ENCODE data around the gene UTP4.
"Not testable (repeated sequence)": the region's sequence is repeated elsewhere in the genome, so short reads cannot be mapped to it uniquely, and the experiment has no call there.

The UTP4 gene

DNA sequence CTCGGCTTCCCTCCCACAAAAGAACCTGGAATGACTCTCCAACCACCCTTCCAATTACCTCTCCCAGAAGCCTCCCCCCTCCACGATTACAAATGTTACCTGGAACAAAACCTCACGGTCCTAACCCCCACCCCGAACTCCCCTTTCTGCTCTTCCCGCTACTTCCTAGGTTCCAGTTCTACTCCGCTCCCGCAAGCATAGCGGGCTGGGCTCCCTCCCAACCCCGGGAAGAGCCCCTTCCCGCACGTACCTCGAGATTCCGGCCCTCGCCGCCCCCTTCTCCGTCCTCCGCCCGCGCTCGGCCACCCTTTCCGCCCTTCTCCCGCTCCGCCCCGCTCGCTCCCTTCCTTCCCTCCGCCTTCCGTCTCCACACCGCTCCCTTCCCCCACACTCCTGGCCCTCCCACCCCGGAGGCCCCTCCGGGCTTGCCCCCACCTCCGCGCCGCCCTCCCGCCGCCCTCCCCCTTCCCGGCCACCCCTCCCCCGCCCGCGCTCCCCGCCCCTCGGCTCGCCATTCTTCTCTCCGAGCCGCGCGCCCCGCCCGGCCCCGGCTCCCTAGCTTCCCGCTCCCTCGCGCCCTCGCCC is 518 bp upstream of the UTP4 start:
- DNase-seq, result no peak

DNA sequence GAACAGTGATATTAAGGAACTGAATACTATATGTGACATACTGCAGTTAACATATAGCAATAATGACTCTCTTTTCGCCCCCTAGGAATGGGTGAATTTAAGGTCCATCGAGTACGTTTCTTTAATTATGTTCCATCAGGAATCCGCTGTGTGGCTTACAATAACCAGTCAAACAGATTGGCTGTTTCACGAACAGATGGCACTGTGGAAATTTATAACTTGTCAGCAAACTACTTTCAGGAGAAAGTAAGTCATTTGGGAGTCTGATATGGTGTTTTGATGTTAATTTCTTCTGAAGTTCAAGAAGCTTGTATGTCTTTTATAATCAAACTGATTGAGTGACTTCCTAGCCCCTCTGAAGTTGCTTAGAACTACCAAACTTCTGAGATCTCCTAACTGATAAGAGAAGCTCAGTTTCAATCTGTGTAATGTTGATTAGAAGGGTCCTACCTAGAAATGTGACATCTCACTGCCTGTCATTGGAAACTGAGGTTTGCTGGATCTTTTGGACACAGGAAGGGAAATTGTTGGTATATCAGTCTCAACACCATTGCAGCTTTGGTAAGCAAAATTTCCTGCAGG is 1.0 kb downstream of the UTP4 start:
- DNase-seq, result no peak

- no peak for DNase-seq
These were observed 6.2 kb downstream of the UTP4 start for GRCh38 chr16:69138608-69139007.

DNA sequence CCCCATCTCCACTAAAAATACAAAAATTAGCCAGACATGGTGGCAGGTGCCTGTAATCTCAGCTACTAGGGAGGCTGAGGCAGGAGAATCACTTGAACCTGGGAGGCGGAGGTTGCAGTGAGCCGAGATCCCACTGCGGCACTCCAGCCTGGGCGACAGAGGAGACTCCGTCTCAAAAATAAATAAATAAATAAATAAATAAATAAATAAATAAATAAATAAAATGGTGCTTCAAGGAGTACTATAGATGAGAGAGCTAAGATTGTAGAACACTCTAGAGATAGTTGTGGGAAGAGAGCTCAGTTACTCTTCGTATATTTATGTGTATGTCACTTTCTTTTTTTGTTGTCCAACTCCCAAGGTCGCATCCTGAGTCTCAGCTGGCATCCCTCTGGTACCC is 7.0 kb downstream of the UTP4 start:
- not testable (repeated sequence) for DNase-seq

- DNase-seq, result no peak
These were observed 8.6 kb downstream of the UTP4 start for GRCh38 chr16:69141014-69141413.

DNA sequence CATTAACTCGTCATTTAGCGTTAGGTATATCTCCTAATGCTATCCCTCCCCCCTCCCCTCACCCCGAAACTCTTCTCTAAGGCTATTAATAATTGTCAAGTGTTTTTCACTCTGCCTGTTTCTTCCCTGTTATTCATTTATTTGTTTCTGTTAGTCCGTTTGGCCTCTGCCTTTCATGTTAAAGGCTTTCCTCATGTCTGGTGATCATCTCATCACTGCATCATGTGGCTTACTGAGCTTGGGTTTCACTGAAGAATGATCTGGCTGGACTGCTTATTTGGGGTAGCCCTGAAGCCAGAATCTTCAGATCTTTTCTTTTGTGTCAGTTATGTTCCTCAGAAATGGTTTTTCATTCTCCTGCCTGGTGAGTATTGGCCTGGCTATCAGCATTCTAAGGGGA is 9.5 kb downstream of the UTP4 start:
- DNase-seq, result no peak

- no peak for DNase-seq
These were observed 10.7 kb downstream of the UTP4 start for GRCh38 chr16:69143116-69143515.

- no peak for DNase-seq
These were observed 13.2 kb downstream of the UTP4 start for GRCh38 chr16:69145658-69146057.

DNA sequence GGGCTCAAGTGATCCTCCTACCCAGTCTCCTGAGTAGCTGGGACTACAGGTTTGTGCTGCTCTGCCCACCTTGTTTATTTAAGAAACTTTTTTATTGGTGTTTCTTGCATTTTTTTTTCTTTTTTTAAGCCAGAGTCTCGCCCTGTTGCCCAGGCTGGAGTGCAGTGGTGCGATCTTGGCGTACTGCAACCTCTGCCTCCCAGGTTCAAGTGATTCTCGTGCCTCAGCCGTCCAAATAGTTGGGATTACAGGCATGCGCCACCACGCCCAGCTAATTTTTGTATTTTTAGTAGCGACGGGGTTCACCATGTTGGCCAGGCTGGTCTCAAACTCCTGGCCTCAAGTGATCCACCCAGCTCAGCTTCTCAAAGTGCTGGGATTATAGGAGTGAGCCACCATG is 17.2 kb downstream of the UTP4 start:
- not testable (repeated sequence) for DNase-seq

- DNase-seq, result peak; percentile 43
These were observed 17.9 kb downstream of the UTP4 start for GRCh38 chr16:69150146-69150865.

GRCh38 chr16:69157196-69157595 is 24.7 kb downstream of the UTP4 start:
- DNase-seq, result no peak

- DNase-seq, result no peak
These were observed 27.7 kb downstream of the UTP4 start for GRCh38 chr16:69160192-69160591.

GRCh38 chr16:69165584-69165983 is 33.1 kb downstream of the UTP4 start:
- no peak for DNase-seq

GRCh38 chr16:69166221-69166833 is 33.9 kb downstream of the UTP4 start:
- DNase-seq, result no peak

- DNase-seq, result no peak
These were observed 34.8 kb downstream of the UTP4 start for GRCh38 chr16:69166946-69167930.

DNA sequence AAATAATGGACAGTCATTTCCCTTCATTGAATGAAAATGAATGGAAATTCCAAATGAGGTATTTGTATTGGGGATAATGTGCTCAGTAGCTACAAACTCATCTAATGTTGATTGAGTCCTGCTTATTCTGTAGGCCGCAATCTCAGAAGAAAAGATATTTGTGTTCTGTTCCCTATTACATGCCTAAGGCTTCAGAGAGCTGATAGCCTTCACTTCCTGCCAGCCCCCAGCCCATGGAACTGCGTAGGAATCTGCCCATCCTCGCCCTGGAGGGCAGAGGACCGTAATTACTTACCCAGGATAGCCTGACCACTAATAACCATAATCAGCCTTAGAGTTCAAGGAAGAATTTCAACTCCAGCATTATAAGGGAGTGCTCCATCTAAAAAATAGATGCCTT is 36.6 kb downstream of the UTP4 start:
- DNase-seq, result no peak

DNA sequence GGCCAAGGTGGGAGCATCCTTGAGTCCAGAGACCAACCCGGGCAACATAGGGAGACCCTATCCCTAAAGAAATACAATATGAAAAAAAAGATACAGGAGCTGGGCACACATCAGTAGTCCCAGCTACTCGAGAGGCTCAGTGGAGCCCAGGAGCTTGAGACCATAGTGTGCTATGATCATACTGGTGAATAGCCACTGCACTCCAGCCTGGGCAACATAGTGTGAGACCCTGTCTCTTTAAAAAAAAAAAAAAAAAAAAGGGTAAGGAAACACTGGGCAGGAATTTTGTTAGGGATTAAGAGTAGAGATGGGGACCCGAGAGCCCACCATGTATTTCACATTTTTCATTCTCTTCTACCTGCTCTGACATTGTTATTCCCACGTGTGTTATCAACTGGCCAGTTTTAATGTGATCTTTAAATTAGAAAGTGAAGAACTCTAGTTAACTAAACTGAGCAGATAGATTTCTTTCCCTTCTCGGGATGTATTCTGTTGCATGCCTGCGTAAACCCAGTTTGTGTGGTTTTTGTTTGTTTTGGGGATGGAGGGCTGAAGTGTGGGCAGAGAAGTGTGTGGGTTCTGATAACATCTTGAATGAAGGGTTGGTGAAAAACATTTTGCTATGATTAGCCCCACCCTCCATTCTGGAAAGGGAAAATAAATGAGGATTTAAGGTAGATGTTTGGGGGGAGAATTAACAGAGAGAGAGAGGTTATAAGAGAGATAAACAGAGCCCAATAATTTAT is 37.3 kb downstream of the UTP4 start:
- DNase-seq, result no peak

DNA sequence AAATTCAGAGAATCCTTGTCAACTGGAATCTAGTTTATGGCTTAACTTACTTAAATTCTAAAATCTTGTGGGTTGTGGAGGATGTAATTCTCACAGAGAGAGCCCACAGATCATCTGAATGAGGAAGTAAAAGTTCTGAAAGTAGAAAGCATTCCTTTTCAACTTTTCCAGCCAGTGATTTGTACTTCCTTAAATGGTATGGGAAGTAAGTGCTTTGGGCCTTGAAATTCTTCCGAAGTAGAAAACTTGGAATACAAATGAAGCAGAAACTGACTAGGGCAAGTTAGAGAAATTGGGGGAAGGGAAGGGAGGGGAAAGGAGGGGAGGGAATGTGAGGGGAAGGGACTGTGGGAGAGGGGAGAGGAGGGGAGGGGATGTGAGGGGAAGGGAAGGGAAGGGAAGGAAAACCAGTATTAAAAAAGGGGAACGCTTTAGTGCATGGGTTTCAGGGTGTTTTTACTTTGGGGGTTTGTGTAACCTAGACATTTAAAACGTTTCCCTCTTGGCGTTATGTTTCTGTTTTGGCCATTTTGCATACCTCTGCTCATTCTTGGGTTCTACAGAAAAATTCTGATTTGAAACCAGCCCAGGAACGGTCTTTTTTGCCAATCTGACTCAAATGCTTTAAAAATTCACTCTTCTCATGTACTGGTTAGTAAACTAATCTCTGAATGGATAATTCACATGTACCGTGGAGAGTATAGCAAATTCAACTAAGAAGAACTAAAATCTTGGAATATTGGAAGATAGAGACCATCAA is 39.1 kb downstream of the UTP4 start:
- DNase-seq, result no peak

GRCh38 chr16:69176033-69176800 is 43.8 kb downstream of the UTP4 start:
- no peak for DNase-seq

- DNase-seq, result no peak
These were observed 47.0 kb downstream of the UTP4 start for GRCh38 chr16:69179328-69180010.

Measured in NCI-H524 treated with DMSO at 0.1 percent for 48 hours (cell line).